NCI-H82 (cell line): ENCODE results near the gene DNHD1.

Experiments used
- DNase-seq: peaks from one replicate; lab custom pipeline; 2025; lab: John Stamatoyannopoulos, UW

DNHD1 gene, protein sequence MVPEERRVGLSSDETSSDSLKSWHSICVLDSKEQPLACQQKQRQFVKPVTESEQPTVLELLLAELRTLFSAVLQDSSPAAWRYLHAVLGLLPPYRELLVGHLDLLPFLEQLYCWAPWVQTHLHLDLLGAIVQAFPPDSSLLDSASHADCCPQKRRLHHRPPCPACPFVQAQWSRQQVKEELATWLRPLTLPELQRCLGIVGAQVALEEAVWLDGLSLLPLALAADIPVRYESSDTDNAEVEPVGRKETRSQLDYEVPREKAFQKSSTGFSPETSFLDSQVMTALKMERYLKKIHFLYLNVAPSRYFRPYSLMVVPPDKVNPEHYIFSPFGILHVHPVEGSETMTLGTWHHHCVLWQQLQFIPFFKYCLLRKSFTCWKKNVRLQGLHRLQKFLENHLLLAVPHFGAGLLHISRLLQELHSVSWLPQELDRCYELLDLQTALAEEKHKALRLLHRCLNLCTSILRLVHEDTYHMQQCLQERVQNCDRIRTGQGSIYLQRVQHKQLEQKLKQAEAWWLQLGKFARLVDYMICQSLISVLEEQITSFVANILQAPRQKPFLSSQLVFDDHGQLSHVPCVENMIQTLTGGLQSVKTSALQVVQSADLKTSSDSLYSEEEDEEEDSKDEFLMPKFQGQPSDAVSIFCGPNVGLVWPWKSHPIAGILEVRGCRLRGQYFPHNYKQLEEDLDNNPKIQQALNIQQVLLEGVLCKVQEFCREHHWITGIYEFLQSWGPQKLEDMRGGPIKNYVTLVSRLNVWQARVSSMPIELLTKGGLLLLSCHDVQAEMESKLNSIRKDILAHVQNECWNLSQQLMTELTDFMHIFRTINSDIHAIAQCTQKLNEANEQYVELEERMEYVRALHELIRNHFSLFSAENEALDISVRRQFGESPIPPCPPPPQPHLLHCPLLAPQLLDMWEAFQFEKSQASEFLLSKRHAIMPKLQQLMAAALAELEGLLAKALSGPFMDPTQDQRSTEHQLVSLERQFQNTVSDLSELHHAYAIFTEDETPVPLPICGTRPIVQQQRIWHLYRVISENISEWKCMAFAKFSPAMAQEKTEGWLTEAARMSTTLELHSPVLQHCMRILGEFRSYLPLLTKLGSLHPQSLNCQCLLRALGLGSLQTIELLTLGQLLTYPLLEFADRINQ (N-terminal part only)

GRCh38 chr11:6497069-6497839, at the start of gene DNHD1:
Gene DNHD1 (plus strand): TSS chr11:6497280. CDS start chr11:6498216, 936 bp downstream.
- no peak for DNase-seq

DNA sequence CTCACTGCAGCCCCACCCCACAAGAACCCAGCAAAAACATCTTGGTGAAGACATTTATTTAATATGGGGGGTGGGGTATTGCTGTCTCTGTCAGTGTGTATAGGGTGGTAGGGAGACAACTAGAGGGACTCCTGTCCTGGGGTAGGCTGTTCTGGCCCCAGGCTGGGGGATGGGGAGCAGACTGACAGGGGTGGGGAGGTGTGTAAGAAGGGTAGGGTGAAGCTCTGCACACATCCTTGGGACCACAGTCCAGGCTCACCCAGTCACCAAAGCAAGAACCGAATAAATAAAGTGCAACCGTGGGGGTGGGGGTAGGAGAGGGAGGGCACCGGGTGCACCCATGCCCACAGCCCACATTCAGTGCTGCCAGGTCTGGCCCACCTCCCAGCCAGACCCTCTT, 48.5 kb upstream of the DNHD1 start:
- no peak for DNase-seq

- no peak for DNase-seq
Measured at GRCh38 chr11:6452219-6452618, 44.9 kb upstream of the DNHD1 start.

DNA sequence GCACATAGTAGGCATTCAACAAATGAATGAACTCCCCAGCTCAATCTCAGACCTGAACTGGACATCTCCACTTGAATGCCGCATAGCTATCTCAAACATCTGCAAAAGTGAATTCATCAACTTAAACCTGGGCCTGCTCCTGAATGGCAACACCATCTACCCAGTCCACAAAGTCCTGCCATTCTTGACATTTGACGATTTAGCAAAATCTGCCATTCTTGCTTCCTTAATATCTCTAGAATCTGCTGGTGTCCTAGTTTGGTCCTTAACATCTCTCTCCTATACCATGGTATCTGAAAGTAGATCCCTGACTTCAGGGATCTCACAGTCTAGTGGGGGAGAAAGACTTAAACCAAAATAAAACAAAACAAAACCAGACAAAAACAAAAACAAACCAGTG, 43.9 kb upstream of the DNHD1 start:
- no peak for DNase-seq

DNA sequence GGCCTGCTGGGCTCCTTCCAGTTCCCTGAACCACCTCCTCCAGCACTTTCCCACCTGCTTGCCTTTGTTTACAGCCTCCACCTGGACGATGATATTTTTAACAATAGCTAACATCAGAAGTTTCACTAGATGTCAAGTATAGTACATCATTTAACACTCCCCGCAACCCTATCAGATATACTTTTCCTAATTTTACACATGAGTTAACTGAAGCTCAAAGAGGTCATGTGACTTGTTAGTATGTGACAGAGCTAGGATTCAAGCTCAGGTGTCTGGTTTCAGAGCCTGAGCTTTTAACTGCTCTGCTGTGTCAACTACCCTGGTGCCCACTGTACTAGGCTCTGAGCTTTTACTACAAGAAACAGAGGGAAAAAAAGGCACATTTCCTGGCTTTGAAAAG, 42.0 kb upstream of the DNHD1 start:
- DNase-seq: no peak

- no peak for DNase-seq
Measured at GRCh38 chr11:6456361-6457073, 40.6 kb upstream of the DNHD1 start.

- DNase-seq: no peak
Measured at GRCh38 chr11:6457581-6458320, 39.3 kb upstream of the DNHD1 start.

DNA sequence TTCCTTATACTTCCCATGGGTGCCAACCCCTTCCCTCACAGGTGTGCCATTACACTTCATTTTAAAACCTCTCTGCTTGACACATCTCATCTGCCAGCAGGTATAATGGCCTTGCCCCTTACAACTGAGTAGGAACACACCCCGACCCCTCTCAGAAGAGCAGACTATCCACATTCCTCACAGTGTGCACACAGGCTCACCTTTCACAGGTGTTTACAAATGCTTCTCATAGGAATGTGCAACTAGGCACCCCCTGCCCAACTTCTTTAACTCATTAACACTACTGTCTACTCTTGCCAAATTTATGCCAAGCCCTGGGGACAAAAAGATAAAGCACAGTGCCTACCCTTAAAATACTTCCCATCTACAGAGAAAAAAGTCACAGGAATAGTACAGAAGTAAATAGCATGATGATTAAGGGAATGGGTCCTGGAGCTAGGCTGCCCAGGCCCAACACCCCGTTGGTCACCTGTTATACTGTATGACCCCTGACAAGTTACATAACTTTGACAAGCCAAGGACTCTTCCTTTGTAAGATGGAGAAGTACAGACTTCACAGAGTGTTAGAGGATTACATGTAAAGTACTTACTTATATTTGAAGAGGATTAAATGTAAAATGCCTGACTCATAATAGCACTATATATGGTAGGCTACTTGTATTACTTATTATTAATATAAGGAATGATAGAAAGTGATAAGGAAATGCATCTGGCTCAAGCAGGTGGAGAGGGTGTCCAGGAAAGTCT, 38.6 kb upstream of the DNHD1 start:
- DNase-seq: no peak

DNA sequence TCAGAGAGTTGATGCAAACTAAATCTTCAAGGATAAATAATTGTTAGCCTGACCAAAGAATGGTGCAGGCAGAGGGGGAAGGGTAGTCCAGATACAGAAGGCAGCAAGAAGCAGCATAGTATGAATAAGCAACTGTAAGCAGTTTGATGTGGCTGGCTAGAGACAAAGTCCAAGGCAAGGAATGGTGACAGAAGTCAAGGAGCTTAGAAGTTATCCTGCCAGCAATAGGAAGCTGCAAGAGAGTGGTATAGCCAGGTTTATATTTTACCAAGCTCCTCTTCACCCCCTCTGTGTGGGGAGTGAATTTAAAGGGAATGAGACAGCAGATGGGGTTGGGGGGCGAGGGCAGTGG, 38.0 kb upstream of the DNHD1 start:
- DNase-seq: no peak

DNA sequence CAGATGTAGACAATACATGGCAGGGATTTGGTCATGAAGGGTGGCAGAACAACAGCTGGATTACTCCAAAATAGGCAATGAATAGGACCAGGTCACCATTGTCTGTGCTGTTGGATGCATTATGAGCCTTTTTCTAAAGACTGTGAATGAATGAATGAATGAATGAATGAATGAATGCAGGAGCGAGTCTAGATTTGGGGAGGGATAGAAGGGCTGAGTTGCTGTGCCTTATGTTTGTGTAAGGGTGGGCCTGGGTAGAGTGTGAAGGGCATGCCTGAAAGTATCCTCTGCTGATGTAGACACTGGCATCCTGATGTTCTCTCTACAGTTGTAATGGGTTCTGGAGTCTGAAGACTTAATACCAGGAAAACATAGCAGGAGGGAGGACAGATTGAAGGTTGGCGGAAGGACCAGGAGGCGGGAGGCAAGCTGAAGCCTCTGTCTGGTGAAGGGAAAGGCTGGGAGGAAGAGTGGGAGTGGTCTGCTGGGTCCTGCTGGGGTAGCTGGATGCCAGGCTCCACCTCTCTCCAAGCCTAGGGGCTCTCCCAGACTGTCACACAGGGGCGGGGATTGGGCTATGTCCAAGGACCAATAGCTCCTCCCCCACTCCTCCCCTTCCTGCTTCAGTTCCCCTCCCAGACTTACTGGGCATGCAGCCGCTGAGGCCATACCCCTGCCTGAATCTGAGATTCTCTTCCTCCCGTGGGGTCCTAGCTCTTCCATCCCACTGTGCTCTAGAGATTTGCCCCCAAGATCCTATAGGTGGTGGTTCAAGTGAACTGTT, 28.2 kb upstream of the DNHD1 start:
- DNase-seq: peak; percentile 96

- DNase-seq: no peak
Measured at GRCh38 chr11:6469599-6469998, 27.5 kb upstream of the DNHD1 start.

GRCh38 chr11:6472934-6473333, 24.1 kb upstream of the DNHD1 start:
- peak; percentile 13 for DNase-seq

- peak; percentile 91 for DNase-seq
Measured at GRCh38 chr11:6473451-6474412, 23.3 kb upstream of the DNHD1 start, which contains the start of gene TRIM3. Gene TRIM3 (minus strand): TSS chr11:6473941. CDS start chr11:6465695, 8,246 bp downstream.

DNA sequence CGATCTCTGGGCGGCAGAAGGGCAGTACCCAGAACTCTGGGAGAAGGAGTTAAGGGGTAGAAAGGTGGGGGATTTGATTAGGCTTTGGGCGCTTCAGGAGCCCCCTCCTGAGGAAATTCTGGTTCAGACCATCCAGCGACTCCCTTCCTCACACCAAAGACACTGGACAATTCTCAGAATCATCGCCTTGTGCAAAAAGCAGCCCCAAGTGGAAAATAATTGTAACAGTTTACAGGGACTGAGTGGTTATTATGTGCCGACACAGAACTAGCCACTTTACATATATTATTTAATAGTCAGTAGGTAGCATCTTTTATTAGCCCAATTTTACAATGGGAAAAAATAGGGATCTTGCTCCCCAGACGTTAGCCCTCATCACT, 22.7 kb upstream of the DNHD1 start:
- no peak for DNase-seq

GRCh38 chr11:6474806-6475500, 22.1 kb upstream of the DNHD1 start:
- DNase-seq: no peak

DNA sequence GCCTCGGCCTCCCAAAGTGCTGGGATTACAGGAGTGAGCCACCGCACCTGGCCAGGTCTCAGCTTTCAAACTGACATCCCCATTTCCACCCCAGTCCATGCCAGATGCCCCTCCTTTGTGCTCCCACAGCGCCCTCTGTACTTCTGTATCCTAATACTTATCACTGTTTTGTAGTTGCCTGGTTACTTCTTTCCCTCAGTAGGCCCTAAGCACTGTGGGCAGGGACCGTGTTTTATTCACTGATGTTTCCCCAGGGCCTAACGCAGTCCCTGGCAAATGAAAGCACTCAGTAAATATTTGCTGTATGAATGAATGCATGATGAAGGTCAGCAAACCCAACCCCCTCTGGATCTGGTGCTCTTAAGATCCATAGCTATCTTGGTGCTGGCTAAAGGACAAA, 21.1 kb upstream of the DNHD1 start:
- peak; percentile 30 for DNase-seq

- no peak for DNase-seq
Measured at GRCh38 chr11:6476571-6476970, 20.5 kb upstream of the DNHD1 start.
